OCI-LY3 (cell line): ENCODE measurements around the gene ZNF438.

Experiments used
- CTCF ChIP-seq: fragments of 200-600, 300-600 bp; sonication (generic); IDR thresholded peaks from 2 replicates; pipeline ENCODE4 v1.5.1; 2014; ENCODE audit warnings: antibody characterized with exemption, low read length, low read depth
- EZH2phosphoT487 ChIP-seq: fragments of 200-600 bp; shearing (Covaris generic); IDR thresholded peaks from 2 replicates; pipeline ENCODE4 v1.6.1; 2018; ENCODE audit warnings: antibody characterized with exemption, mixed run types, low read depth

DNA sequence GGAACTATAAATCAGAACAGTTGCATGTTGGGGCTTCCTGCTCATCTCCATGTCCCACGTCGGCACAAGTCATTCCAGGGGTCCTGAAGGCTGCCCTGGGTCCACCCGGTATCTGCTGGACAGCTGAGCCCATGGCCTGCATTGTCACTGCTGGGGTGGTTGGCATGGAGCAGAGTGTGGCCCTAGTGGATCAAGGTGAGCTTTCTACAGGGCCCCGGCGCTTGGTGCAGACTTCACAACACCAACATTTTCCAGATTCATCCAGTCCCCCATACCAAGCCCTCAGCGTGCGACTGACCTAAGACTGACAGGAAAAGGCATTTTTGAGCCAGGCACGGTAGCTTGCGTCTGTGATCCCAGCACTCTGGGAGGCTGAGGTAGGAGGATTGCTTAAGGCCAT is 226.6 kb downstream of the ZNF438 start:
- TF ChIP-seq CTCF = no peak
- no peak for TF ChIP-seq EZH2phosphoT487
